ENCODE data around the gene PCYT1B.

Gene PCYT1B

DNA sequence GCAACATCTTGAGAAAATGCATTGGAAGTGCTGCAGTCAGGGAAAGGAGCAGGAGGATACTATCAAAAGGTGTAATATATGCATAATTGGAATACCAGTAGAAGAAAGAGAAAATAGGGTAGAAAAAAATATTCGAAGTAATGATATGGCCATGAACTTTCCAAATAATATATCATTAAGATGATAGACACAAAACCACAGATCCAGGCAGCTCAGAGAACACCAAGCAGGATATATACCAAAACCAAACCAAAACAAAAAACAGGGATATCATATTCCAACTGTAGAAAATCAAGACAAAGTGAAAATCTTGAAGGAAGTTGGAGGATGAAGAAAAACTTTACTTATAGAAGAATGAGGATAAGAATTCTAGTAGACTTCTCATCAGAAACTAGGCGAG, 36.9 kb upstream of the PCYT1B start:
- DNase-seq (ENCODE audit: extremely low spot score) = no peak
- no peak for TF ChIP-seq SP1 (IDR thresholded peaks at IDR 0.05)
- no peak for TF ChIP-seq CTBP1 (IDR thresholded peaks at IDR 0.05; ENCODE audit: borderline replicate concordance)
- TF ChIP-seq NFRKB (IDR thresholded peaks at IDR 0.05) = no peak
- TF ChIP-seq FOXK2 (IDR thresholded peaks at IDR 0.05) = no peak
- no peak for TF ChIP-seq L3MBTL2 (conservative IDR thresholded peaks at IDR 0.05)
- no peak for TF ChIP-seq HDGF (IDR thresholded peaks at IDR 0.05; ENCODE audit: borderline replicate concordance)
- TF ChIP-seq SUZ12 (IDR thresholded peaks at IDR 0.05) = no peak
- no peak for TF ChIP-seq ELF4 (IDR thresholded peaks at IDR 0.05)
- TF ChIP-seq BHLHE40 (IDR thresholded peaks at IDR 0.05; ENCODE audit: borderline replicate concordance) = no peak
- TF ChIP-seq ARNT (IDR thresholded peaks at IDR 0.05) = no peak
- TF ChIP-seq FOXM1 (IDR thresholded peaks at IDR 0.05; ENCODE audit: borderline replicate concordance) = no peak
- no peak for TF ChIP-seq ZNF384 (IDR thresholded peaks at IDR 0.05)
- TF ChIP-seq, protein P1, sequence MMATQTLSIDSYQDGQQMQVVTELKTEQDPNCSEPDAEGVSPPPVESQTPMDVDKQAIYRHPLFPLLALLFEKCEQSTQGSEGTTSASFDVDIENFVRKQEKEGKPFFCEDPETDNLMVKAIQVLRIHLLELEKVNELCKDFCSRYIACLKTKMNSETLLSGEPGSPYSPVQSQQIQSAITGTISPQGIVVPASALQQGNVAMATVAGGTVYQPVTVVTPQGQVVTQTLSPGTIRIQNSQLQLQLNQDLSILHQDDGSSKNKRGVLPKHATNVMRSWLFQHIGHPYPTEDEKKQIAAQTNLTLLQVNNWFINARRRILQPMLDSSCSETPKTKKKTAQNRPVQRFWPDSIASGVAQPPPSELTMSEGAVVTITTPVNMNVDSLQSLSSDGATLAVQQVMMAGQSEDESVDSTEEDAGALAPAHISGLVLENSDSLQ (IDR thresholded peaks at IDR 0.05) = no peak
- TF ChIP-seq FOXA1 (IDR thresholded peaks at IDR 0.05) = no peak
- TF ChIP-seq LEF1 (IDR thresholded peaks at IDR 0.05; ENCODE audit: borderline replicate concordance) = no peak
- no peak for TF ChIP-seq TARDBP (IDR thresholded peaks at IDR 0.05)
- POLR2A ChIA-PET = no interaction called here
- CTCF ChIA-PET = no interaction called here

DNA sequence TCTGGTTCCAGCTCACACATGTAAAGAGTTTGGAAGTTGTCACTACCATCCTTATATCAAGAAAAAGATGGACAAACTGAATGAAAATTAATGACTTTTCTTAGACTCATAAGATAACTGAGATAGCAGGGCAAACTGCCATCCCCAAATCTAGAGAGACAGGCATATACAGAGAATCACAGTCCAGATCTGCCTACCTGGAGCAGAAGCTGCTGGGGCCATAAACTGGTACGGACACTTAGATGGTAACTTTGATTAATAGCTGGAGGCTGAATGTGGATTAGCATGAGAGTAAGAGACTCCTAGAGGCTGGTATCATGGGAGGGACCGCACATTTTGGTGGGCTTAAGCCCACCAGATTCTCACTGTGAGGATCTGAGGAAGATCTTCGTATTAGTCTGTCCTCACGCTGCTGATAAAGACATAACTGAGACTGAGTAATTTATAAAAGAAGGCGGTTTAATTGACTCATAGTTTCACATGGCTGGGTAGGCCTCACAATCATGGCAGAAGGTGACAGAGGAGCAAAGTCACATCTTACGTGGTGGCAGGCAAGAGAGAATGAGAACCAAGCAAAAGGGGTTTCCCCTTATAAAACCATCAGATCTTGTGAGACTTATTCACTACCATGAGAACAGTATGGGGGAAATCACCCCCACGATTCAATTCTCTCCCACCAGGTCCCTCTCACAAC, 35.7 kb upstream of the PCYT1B start:
- TF ChIP-seq TARDBP (IDR thresholded peaks at IDR 0.05) (no peak), SUZ12 (IDR thresholded peaks at IDR 0.05) (no peak), FOXA1 (IDR thresholded peaks at IDR 0.05) (no peak), ELF4 (IDR thresholded peaks at IDR 0.05) (no peak), CTBP1 (IDR thresholded peaks at IDR 0.05; ENCODE audit: borderline replicate concordance) (no peak), ZNF384 (IDR thresholded peaks at IDR 0.05) (no peak), BHLHE40 (IDR thresholded peaks at IDR 0.05; ENCODE audit: borderline replicate concordance) (no peak), FOXM1 (IDR thresholded peaks at IDR 0.05; ENCODE audit: borderline replicate concordance) (no peak), SP1 (IDR thresholded peaks at IDR 0.05) (no peak), HDGF (IDR thresholded peaks at IDR 0.05; ENCODE audit: borderline replicate concordance) (no peak), FOXK2 (IDR thresholded peaks at IDR 0.05) (no peak), NFRKB (IDR thresholded peaks at IDR 0.05) (no peak), ARNT (IDR thresholded peaks at IDR 0.05) (no peak), L3MBTL2 (conservative IDR thresholded peaks at IDR 0.05) (no peak), LEF1 (IDR thresholded peaks at IDR 0.05; ENCODE audit: borderline replicate concordance) (no peak)
- TF ChIP-seq, protein P1 (IDR thresholded peaks at IDR 0.05) = no peak
- no peak for DNase-seq (ENCODE audit: extremely low spot score)
- POLR2A ChIA-PET = no interaction called here
- CTCF ChIA-PET = no interaction called here

DNA sequence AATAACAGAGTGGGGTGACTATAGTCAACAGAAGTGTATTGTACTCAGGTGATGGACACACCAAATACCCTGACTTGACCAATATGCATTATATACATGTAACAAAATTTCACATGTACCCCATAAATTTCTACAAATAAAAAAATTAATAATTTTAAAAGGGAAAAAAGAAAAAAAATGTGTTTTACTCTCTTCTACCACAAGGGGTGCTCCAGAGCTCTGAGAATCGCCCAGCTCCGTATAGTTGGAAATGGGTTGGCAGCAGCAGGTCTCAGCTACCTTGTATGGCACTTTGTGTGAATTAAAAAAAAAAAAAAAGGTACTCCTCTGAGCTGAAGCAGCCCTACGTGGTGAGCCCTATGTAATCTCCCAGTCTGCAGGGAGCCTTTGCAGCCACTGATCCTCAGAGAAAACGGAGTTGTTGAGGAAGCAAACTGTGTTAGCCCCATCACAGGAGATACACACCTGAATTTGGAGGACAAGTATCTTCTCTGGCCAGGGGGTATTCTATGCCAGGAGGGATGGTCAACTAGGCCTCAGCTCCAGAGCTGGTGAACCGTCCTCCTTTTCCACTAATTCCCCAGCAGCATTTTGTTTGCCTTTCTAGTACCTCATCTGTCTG, 29.4 kb upstream of the PCYT1B start:
- ChIA-PET POLR2A (no interaction called here), CTCF (interaction anchor here (0.6 to 1.3 kb wide), 5 partner anchors 8 to 483 kb away, joined by 3 to 7 read pairs (median 5); no protein-coding TSS in a partner anchor)
- TF ChIP-seq ZNF384 (IDR thresholded peaks at IDR 0.05) (peak; percentile 50; the same call in 1 of the 2 replicates), FOXK2 (IDR thresholded peaks at IDR 0.05) (no peak), FOXM1 (IDR thresholded peaks at IDR 0.05; ENCODE audit: borderline replicate concordance) (no peak)
- DNase-seq (ENCODE audit: extremely low spot score) = peak; percentile 49

DNA sequence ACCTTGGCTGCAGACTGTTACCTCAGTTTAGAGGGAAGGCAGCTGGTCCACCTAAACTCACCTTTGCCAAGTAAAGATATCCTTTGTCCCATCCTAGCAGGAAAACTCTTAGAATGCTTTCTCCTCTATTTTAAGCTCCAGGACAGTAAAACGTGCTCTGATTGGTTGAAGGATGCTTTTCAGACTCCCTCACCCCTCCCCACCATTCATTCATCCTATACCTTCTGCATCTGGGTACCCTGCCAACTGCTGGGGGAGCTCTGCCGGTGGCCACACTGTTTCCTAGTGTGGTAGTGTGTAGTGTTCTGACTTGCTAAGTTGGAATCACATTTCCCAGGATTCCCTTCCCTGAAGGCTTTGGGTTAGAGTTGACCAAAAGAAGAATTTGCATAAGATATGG, 26.3 kb upstream of the PCYT1B start:
- DNase-seq (ENCODE audit: extremely low spot score) = no peak
- ChIA-PET CTCF (no interaction called here), POLR2A (no interaction called here)
- TF ChIP-seq HDGF (IDR thresholded peaks at IDR 0.05; ENCODE audit: borderline replicate concordance) (no peak), TARDBP (IDR thresholded peaks at IDR 0.05) (no peak), SUZ12 (IDR thresholded peaks at IDR 0.05) (no peak), LEF1 (IDR thresholded peaks at IDR 0.05; ENCODE audit: borderline replicate concordance) (no peak), ARNT (IDR thresholded peaks at IDR 0.05) (no peak), NFRKB (IDR thresholded peaks at IDR 0.05) (no peak), FOXA1 (IDR thresholded peaks at IDR 0.05) (no peak), BHLHE40 (IDR thresholded peaks at IDR 0.05; ENCODE audit: borderline replicate concordance) (no peak), ELF4 (IDR thresholded peaks at IDR 0.05) (no peak), L3MBTL2 (conservative IDR thresholded peaks at IDR 0.05) (no peak), FOXK2 (IDR thresholded peaks at IDR 0.05) (no peak), CTBP1 (IDR thresholded peaks at IDR 0.05; ENCODE audit: borderline replicate concordance) (no peak), SP1 (IDR thresholded peaks at IDR 0.05) (no peak), ZNF384 (IDR thresholded peaks at IDR 0.05) (no peak), FOXM1 (IDR thresholded peaks at IDR 0.05; ENCODE audit: borderline replicate concordance) (no peak)
- TF ChIP-seq, protein P1 (IDR thresholded peaks at IDR 0.05) = no peak

DNA sequence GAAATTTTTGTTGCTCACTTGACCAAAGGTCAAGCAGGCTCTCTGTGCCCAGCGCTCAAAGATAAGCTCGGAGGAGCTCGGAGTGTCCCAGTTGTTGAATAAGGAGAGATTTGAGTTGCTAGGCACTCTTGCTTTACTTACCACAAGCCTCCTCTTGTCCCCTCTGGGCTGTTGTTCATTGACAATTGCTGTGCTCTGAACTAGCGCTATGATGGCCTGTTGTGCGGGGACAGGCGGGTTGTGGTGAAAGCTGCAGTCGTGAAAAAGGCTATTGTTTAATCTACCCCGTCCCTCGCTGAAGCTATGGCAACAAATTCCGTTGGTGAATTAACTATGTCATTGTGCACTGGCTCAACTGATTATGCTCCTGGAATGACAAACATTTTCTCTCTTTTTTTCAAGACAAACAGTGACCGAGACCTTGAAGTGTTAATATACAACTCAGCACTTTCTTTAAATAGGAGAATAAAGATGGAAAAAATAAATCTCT, 25.6 kb upstream of the PCYT1B start:
- DNase-seq (ENCODE audit: extremely low spot score) = no peak
- no peak for TF ChIP-seq ZNF384 (IDR thresholded peaks at IDR 0.05)
- no peak for TF ChIP-seq LEF1 (IDR thresholded peaks at IDR 0.05; ENCODE audit: borderline replicate concordance)
- TF ChIP-seq ARNT (IDR thresholded peaks at IDR 0.05) = no peak
- TF ChIP-seq HDGF (IDR thresholded peaks at IDR 0.05; ENCODE audit: borderline replicate concordance) = no peak
- TF ChIP-seq BHLHE40 (IDR thresholded peaks at IDR 0.05; ENCODE audit: borderline replicate concordance) = no peak
- CTCF ChIA-PET = no interaction called here
- POLR2A ChIA-PET = no interaction called here

DNA sequence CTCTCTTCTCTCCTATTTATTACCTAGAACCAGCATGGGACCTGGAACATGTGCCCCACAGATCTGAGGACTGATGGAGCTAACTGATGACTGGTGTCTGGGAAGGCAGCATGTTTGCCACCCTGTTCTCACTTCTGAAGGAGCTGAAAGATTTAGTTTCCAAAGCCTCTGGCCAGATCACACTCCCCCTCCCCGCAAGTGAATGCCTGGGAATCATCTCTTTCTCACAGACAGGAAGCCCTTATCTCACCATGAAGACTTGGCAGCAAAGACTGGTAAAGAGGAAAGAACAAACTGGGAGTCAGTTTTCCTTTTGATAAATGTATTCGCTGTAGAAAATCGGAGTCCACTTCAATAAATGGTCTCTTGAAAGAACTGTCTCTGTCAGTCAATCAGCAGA, 21.0 kb upstream of the PCYT1B start:
- ChIA-PET POLR2A (no interaction called here), CTCF (interaction anchor here (1.1 kb wide), 1 partner anchor 9 kb away, joined by 5 read pairs; no protein-coding TSS in a partner anchor)
- DNase-seq (ENCODE audit: extremely low spot score) = no peak
- no peak for TF ChIP-seq ELF4 (IDR thresholded peaks at IDR 0.05)
- no peak for TF ChIP-seq ARNT (IDR thresholded peaks at IDR 0.05)
- TF ChIP-seq BHLHE40 (IDR thresholded peaks at IDR 0.05; ENCODE audit: borderline replicate concordance) = no peak
- TF ChIP-seq LEF1 (IDR thresholded peaks at IDR 0.05; ENCODE audit: borderline replicate concordance) = no peak
- TF ChIP-seq CTBP1 (IDR thresholded peaks at IDR 0.05; ENCODE audit: borderline replicate concordance) = no peak
- no peak for TF ChIP-seq TARDBP (IDR thresholded peaks at IDR 0.05)
- TF ChIP-seq SUZ12 (IDR thresholded peaks at IDR 0.05) = no peak
- no peak for TF ChIP-seq FOXM1 (IDR thresholded peaks at IDR 0.05; ENCODE audit: borderline replicate concordance)
- no peak for TF ChIP-seq SP1 (IDR thresholded peaks at IDR 0.05)
- TF ChIP-seq HDGF (IDR thresholded peaks at IDR 0.05; ENCODE audit: borderline replicate concordance) = no peak
- TF ChIP-seq NFRKB (IDR thresholded peaks at IDR 0.05) = no peak
- TF ChIP-seq FOXK2 (IDR thresholded peaks at IDR 0.05) = no peak
- TF ChIP-seq ZNF384 (IDR thresholded peaks at IDR 0.05) = no peak
- TF ChIP-seq, protein P1 (IDR thresholded peaks at IDR 0.05) = no peak
- no peak for TF ChIP-seq L3MBTL2 (conservative IDR thresholded peaks at IDR 0.05)

Data from HEK293T (cell line).